NCI-H774 (cell line): ENCODE data around the gene STMN3.

ENCODE experiments used
- DNase-seq: peaks from one replicate; lab custom pipeline; 2025; lab: John Stamatoyannopoulos, UW

The STMN3 gene

GRCh38 chr20:63653041-63653973 is at the start of gene STMN3:
STMN3 (minus strand) TSS chr20:63653424; CDS start chr20:63653345, 79 bp downstream.
- DNase-seq: peak; percentile 81

DNA sequence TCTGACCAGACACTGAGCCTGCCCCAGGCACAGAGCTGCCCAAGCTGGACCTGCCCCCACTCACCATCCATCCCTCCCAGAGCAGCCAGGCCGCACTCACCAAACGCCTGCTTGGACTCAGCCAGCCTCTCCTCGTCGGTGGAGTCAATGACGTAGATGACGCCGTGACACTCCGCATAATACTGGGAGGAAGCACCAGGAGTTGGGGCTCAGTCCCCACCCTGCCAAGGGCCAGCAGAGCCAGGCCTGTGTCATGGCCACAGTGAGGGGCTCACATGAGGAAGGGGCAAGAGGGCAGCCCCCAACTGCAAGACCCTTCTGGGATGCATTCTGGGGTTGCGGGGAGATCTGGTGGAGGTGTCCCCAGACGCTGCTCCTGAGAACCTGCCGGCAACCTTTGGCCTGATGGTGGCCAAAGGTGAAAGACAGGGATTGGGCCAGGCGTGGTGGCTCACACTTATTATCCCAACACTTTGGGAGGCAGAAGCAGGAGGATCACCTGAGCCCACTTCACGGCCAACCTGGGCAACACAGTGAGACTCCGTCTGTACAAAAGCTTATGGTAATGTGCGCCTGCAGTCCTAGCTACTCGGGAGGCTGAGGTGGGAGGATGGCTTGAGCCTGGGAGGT is 48.9 kb upstream of the STMN3 start:
- no peak for DNase-seq

GRCh38 chr20:63701329-63702035 is 48.3 kb upstream of the STMN3 start:
- no peak for DNase-seq

GRCh38 chr20:63701051-63701328 is 47.8 kb upstream of the STMN3 start:
- no peak for DNase-seq

DNA sequence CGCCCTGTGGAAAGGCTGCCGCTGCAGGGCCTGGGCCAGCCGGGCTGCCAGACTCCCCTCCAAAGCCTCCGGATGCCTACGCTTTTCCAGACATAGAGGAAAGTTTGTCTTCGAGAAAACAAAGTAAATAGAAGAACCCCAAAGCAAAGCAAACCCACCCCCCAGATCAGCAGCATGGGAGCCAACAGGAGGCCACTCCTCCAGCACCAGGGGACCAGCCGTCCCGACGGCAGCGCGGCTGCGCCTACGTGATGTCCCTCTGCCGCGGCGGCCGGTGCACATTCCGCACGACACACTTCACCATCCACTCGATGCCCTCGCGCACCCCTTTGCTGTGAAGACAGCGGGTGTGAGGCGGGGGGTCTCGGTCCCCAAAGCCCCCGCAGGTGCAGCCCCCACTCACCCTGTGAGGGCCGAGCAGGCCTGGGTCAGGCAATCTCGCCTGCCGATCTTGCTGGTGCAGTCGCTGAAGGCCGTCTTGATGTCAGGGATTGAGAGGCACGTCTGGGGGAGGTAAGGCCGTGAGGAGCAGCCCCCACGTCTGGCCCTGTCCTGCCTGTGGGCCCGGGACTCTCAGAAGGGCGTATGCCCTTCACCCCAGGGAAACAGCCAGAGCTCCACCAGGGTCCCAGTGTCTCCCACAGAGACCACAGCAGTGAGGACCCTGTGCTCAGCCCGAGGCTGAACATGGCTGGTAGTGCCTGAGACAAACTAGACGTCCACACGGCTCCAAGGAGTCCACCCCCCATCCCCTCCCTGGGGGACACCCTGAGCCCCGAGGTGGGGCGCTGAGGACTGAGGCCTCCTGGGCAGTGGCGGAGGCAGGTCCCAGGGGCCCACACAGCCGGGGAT is 47.2 kb upstream of the STMN3 start:
- DNase-seq: no peak

DNA sequence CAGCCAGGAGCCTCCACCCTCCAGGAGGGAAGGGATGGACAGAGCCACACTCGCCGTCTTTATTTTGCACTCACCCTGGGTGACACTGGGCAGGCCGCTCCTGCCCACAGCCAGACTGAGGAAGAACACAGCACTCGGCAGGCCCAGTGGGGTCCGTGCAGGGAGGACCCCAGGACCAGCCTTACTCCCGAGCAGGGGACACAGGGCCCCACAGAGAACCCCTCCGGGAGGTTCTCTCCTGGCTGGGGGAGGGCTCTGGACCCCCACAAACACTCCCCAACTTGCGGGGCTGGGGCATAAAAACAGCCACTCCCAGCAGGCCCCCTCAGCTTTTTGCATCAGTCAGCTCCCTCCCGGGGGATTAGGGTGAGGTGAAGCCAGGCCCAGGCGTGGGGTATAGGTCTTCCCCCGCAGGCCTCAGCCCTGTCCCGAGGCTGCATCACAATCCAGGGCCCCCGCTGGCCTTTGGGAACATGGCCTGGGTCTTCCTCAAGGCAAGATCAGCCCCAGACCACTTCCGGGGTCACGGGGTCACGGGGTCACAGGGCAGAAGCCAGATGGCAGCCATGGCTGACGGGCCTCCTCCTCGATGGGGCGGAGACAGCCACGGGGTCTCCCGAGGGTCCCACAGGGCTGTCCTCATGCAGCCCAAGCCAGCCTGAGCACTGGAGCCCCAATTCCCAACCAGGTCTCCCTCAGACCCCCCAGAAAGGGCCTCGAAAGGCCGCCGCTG is 46.4 kb upstream of the STMN3 start:
- DNase-seq: no peak

DNA sequence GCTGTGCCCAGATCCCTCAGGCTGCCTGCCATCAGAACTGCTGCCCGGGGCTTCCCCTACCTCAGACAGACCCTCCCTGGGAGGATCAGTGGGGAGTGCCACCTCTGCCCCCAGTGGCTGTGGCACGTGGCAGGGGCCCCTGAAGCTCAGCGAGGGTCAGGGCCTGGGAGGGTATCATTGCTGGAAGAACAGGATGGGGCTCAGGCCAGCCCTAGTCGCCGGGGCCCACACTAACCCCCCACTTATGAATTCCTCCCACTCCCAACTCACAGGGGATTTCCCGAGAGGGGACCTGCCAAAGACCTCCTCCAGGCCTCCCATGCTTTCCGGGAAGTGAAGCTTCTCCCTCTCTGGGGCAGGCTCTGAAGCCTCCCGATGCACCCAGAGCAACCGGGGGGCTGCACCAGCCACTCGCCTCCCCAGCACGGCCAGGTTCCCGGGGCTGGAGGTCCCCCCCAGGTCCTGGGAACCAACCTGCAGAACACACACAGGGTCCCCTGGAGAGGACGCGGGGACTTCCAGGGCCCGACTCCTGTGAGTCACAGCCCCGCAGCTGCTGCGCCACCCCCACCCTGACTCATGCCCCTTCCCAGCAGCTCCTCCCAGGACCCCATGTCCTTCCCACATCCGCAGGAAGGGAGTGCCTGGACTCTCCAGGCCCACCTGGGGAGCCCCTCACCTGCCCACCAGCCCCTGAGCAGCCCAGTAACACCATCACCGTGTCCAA is 45.7 kb upstream of the STMN3 start:
- no peak for DNase-seq

GRCh38 chr20:63697868-63698545 is 44.8 kb upstream of the STMN3 start:
- no peak for DNase-seq

- DNase-seq: no peak
These were observed 44.2 kb upstream of the STMN3 start for GRCh38 chr20:63697357-63697867.

- no peak for DNase-seq
These were observed 43.6 kb upstream of the STMN3 start, which contains the start of gene TNFRSF6B for GRCh38 chr20:63696628-63697356. TNFRSF6B (plus strand) TSS chr20:63696652; CDS start chr20:63696768, 116 bp downstream.

GRCh38 chr20:63696306-63696627 is 43.0 kb upstream of the STMN3 start:
- DNase-seq: no peak

DNA sequence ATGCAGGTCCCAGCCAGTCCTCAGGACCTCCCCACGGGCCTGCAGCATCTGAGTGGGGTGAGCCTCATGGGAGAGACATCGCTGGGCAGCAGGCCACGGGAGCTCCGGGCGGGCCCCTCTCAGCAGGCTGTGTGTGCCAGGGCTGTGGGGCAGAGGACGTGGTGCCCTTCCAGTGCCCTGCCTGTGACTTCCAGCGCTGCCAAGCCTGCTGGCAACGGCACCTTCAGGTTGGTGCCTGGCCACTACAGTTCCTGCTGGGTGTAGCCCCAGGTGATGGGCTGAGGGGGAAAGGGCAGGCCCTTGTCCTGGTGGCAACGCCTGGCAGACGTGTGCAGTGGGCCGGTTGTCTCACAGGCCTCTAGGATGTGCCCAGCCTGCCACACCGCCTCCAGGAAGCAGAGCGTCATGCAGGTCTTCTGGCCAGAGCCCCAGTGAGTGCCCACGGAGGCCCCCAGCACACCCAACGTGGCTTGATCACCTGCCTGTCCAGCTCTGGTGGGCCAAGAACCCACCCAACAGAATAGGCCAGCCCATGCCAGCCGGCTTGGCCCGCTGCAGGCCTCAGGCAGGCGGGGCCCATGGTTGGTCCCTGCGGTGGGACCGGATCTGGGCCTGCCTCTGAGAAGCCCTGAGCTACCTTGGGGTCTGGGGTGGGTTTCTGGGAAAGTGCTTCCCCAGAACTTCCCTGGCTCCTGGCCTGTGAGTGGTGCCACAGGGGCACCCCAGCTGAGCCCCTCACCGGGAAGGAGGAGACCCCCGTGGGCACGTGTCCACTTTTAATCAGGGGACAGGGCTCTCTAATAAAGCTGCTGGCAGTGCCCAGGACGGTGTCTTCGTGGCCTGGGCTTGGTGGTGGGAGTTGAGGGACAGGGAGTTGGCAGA is 42.4 kb upstream of the STMN3 start:
- DNase-seq: no peak

DNA sequence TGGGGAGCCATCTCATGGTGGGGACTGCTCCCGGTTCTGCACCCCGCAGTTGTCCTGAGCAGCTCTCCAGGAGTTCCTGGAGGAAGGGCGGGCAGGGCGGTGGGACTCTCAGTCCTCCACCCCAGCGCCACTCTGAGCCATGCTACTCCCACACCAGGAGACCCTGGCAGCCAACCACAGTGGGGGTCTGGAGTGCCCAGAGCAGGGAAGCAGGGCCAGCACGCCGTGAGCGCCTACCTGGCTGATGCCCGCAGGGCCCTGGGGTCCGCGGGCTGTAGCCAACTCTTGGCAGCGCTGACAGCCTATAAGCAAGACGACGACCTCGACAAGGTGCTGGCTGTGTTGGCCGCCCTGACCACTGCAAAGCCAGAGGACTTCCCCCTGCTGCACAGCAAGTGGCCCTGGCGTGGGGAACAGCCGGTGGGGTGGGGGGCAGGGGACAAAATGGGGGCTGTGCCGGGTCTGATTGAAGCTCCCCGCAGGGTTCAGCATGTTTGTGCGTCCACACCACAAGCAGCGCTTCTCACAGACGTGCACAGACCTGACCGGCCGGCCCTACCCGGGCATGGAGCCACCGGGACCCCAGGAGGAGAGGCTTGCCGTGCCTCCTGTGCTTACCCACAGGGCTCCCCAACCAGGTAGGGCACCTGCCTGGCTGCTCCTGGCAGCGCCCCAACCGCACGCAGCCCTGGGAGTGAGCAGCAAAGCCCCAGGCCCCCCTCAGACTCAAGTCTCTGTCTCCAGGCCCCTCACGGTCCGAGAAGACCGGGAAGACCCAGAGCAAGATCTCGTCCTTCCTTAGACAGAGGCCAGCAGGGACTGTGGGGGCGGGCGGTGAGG is 41.6 kb upstream of the STMN3 start:
- DNase-seq: no peak

DNA sequence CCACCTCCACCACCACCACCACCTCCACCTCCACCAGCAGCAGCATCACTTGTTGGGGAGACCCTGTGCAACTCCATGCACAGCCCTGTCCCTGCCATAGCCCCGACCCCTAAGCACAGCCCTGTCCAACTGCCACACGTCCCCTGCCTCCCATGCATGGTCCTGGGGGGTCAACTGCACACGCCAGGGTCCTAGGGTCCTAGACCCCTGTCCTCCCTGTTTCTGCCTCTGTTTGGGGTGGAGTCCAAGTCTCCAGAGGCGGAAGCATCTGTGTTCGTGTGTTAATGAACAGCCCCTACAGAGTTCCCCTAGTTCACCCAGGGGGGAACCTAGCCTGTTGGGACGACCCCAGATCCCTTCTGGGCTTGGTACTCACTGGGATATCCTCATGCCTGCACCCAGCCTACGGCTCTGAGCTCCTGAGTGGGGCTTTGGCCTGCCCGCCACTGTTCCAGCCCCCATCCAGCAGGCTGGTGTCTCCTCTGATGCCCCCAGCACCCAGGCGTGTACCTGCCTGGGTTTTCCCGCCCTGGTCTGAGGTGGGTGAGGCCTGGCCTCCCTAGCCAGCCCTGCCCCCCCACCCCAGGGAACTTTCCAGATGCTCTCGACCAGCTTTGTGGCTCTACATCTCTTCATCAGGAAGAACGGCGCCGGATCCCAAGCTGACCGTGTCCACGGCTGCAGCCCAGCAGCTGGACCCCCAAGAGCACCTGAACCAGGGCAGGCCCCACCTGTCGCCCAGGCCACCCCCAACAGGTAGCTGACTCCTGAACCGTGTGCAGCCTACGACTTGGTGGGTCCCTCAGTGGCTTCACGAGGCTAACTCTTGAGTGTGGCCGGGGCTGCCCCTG is 40.7 kb upstream of the STMN3 start:
- DNase-seq: no peak

GRCh38 chr20:63693083-63693732 is 40.0 kb upstream of the STMN3 start:
- no peak for DNase-seq
